ENCODE results near the gene TENT5C.

Gene TENT5C

DNA sequence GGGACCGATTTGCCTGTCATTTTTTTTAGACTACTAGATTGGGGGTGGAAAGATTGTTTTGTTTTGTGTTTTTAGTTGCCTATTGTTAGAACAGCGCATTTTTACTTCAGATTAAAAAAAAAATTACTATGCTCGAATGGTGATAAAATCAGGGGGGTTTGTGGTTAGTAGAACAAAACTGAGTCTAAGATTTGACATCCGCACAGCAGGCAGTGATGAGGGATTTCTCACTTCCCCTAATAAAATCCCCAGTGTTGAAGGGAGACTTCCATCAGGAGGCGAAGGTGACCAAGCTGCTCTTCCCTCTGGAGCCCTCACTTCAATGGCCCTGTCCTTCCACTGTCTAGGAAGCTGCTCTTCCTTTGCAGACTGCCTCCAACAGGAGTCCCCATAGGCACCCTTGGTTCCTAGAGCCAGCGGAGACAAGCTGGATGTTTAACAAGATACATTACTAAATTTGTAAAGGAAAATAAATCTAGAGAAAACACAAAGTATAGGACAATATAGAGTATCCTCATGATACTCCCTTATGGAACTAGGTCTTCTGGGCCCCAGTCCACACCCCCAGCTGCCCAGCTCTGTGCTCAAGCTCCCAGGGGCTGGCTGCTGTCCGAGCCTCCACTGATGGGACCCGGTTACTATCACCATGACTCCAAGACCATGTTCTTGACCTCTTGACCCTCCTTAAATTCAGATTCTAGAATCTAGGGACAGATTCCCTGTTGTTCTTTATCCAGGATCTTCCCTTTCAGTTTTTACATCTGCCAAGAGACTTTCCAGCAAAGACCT, 31.0 kb downstream of the TENT5C start:
- DNase-seq (ENCODE audit: low spot score) = no peak

DNA sequence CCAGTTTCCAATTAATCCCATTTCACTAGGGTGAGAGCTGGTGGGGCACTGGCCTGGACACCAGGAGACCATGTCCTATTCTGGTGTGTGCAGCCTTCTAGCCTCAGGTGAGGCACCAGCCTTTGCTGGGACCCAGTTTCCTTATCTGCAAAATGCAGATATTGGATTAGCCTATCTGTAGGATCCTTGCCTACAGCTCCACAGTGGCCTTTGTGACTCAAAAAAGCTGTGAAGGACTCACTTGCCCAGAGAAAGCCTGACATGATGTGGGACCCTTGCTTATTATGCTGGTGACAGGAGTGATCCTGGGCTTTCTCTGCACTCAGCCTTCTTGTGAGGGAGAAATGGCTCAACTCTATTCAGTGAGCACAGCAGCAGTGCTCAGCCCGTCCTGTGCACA, 32.3 kb downstream of the TENT5C start:
- DNase-seq (ENCODE audit: low spot score) = no peak

DNA sequence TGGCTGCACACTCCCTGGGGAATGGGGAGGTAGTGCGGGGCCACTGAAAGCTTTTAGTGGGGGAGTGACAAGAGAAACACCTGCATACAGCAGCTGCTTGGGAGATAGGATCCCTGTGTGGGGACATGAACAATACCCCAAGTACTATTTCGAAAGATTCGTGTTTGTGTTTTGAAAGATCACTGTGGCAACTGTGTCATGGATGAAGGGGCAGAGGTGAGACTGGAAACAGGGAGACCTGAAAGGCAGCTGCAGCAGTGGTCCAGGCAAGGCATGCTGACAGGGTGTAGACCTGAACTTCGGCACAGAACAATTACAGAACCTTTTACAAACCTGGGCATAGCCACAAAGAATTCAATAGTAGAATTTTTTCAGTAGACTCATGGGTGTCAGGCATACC, 32.9 kb downstream of the TENT5C start:
- DNase-seq (ENCODE audit: low spot score) = no peak

DNA sequence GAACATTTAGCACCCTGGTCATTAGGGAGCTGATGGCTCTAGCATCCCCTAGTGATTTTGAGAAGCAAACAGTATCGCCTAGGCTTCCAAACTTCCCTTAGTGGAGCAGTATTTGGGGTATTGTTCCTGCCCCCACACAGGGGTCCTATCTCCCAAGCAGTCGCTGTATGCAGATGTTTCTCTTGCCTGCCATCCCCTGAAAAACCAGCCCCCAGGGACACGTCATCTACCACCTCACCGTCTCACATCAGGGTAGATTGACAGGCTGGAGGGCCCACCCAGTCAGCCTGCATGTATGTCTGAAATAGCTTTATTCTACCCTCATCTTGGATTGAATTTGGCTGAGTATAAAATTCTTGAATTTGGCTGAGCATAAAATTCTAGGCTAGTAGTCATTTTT, 33.9 kb downstream of the TENT5C start:
- DNase-seq (ENCODE audit: low spot score) = no peak

DNA sequence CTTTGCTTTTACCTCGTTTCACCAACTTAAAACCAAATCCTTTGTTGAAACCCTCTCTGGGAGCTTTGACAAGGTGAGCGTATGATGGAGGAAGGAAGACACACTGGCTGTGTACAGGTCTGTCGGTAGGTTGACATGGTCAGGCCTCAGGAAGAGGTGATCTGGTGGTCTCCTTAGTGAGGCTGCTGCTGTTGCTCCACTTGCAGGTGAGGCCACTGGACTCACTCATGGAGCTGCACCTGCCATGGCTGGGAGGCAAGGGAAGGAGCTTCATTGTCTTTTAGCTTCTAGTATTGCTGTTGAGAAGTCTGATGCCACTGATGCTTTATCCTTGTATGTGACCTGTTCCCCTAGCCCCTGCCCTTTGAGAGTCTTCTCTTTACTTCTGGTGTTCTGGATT, 35.7 kb downstream of the TENT5C start:
- no peak for DNase-seq (ENCODE audit: low spot score)

DNA sequence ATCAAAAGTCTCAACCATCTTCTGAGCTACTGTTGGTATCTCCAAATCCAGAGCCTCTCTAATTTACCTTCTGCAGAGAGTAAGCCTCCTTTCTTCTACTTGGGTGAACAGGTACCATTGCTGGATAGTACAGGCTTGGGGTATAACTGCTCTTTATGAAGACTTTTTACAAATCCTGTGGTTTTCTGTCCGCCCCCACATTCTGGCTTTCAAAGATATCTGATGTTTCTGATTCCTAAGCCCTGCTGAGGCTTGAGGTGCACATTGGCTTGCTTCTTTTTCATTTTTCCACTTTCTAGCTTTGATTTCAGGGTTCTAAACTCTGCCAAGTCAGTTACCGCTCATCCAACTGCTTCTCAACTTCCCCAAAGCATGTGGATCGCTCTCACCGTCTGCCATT, 37.1 kb downstream of the TENT5C start:
- DNase-seq (ENCODE audit: low spot score) = no peak

DNA sequence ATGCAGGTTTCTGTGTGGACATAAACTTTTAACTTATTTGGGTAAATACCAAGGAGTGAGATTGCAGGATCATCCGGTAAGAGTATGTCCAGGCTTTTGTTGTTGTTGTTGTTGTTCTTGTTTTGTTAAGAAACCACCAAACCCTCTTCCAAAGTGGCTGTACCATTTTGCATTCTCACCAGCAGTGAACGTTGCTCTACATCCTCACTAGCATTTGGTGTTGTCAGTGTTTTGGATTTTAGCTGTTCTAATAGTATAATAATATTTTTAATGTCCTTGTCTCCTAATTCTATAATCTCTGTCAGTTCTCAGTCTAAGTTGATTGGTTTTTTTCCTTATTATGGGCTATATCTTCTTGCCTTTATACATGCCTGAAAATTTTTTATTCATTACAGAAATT, 37.8 kb downstream of the TENT5C start:
- no peak for DNase-seq (ENCODE audit: low spot score)

DNA sequence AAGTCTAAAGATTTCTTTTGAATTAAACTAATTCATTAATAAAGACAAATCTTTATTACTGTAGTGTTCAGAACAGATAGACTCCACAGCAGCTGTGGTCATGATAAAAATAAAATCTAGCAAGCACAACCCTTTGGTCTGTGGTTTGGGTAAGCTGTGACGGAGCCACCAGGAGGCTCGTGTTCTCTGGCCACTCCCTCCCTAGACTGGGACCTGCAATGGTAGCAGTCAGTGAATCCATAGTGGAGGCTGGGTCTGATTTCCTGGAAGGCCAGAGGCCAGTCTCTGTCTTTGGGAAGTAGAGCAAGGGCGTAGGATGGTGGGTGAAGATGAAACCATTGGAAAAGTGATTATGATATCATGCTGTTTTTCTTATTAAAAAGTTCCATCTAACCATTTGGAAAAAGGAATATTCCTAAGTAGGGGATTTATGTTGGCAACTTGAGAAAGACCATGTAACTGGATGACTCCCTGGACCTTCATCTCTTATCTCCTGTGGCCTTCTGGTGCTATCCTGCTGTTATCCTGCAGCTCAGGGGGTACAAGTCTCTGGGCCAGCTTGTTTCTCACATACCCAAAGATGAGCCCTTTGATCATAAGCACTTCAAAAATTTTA, 39.0 kb downstream of the TENT5C start:
- no peak for DNase-seq (ENCODE audit: low spot score)

DNA sequence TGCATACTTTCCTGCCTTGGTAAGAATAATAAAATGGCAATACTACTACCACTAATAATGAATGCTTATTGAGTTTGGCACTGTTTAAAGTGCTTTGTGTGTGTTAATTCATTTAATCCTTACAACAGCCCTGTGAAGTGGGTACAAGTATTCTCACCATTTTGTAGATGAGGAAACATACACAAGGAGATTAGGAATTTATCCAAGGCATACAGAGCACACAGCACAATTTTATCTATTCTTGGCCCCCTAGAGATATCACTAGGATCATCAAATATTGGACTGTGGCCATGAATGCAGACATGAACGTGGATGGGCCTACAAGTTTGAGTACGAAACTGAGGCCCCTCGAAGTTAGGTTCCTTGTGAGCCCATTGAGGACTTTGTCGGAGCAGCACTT, 39.5 kb downstream of the TENT5C start:
- no peak for DNase-seq (ENCODE audit: low spot score)

DNA sequence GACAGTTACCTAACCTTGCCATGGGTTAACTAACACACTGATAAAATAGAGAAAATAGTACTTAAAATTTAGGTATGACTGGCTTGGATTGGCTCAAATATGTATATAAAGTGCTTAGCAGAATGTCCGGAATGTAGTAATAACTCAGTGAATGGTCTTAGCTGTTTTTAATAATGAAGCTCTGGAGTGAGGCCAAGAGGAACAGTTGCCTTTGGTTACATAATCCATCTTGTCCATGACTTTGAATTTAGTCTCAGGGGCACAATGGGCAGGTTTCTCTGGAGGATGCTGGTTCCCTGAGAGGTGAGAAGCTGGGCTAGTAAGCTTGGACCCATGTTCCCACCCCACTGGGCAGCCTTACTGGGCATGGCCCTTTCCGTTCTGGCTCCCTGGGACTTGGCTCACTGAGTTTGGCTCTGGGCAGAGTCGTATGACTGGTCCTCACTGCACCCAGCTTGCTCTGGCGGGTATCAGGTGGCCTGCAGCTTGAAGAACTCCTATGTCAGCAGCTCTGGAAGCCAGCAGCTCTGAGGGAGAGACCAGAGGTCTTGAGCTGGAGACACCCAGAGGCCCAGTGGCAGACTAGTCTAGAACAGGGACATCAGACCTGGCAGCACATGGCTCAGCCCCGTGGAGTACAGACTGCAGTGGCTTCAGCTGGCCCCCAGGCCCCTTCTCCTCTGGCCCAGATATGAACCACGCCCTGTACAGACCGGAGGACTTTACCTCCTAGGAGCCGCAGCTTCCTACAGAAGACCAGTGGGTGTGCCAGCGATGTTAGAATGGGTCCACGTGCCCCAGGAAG, 40.4 kb downstream of the TENT5C start:
- DNase-seq (ENCODE audit: low spot score) = no peak

DNA sequence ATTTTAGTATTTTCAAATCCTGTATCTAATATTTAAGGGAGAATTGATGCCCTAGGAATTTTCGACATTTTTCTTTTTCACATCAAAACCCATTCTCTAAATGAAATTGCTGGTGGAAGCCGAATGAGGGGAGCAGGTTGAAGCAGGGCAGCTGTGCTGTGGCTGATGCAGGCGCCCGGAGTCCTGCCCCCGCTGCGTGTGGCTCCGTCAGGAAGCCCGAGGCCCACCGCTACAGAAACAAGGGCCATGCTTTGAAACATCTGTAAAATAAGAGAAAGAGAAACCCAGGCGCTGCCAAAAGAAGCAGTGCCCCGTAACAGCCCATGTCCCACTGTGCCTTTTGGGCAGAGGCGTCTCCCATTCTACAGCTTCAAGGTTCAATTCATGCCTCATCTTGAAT, 41.1 kb downstream of the TENT5C start:
- DNase-seq (ENCODE audit: low spot score) = no peak

DNA sequence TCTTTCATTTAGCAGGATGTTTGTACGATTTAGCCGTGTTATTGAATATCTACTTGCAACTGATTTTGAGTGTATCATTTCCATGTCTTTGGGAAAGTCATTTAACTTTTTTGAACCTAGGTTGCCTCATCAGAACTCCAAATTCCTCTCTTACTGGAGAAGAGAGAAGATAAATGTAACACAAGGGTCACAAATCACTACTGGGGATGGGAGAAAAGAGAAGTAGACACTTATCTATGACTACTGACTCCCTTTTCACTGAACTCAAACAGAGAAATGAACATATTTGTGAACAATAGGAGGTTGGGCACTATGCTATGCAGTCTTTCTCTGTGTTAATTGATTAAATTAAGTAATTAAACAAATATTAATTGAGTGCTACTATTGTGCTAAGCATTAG, 42.2 kb downstream of the TENT5C start:
- DNase-seq (ENCODE audit: low spot score) = no peak

DNA sequence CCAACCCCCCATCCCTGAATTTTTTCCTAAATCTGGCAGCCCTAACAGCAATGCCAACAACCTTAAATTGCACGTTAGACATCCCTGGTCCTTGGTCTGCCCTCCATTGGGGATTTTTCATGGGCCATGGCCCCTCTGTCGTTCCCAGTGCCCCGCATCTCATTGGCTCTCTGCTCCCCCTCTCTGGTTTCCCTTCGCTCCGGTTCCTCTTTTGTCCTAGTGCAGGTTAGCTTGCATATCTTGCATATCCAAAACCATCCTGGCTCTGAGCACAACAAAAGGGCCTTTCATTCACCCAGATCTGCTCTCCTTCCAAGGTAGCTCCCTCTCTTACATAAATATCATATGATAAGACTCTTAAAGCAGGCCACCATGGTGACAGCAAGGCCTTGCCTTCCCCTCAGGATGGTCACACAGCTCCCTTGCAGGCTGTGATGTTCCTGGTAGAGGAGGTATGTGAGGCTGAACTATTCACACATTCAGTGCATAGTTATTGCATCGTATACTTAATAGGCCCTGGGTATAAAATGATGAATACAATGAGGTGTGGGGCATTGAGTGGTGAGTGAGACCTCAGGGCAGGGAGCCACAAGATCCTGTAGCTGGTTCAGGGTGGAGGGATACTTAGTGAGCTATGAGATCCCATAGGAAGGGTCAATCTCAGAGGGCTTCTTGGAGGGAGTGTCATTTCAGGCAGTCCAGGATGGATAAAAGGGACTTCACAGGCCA, 45.2 kb downstream of the TENT5C start:
- no peak for DNase-seq (ENCODE audit: low spot score)

DNA sequence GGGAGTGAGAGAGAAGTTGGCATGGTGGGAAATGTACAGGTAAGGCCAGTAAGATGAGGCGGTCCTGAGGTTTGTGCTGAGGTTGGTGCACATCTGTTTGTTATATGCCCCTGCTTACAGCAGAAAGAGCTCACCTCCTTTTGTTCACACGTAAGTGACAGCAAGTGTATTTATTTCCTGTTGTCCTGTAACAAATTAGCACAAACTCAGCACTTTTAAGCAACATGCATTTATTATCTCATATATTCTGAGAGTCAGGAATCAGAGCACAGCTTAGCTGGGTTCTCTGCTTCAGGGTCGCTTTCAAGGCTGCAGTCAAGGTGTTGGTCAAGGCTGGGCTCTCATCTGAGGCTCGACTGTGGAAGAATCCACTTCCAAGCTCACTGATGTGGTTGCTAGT, 45.8 kb downstream of the TENT5C start:
- no peak for DNase-seq (ENCODE audit: low spot score)

DNA sequence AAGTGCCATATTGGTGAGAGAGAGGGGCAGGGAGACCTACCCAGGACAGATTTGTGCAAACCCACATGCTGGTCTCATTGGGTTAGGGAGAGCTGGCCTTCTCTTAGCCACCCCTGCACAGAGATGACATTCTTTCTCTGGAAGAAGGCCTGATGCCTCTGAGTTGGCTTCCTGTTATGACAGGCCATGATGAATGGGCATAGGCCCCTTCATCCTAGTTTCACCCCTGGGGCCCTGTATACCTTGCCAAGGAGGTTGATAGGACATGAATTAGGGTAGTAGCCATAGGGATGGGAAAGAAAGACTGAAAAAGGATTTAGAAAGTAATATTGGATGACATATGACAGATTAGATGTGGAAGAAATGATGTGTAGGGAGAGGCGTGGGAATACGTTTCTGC, 46.6 kb downstream of the TENT5C start:
- DNase-seq (ENCODE audit: low spot score) = no peak

DNA sequence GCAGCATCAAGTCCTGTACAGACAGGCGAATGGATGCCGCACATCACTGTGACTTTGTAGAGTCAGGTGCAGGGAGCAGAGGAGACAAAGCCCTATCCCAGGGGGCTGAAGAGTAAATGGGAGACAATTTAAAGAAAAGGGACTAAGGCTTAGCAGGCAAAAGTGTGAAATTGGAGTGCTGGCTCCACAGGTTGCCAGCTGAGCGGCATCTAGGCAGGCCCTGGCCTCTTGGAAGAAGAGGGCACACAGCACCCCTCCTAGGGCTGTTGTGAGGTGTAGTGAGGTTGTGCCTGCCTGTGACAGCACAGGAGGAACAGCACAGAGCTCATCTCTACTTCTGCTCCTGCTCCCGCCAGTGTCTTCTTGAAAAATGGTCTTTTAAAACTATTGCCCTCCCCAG, 47.3 kb downstream of the TENT5C start:
- DNase-seq (ENCODE audit: low spot score) = no peak

DNA sequence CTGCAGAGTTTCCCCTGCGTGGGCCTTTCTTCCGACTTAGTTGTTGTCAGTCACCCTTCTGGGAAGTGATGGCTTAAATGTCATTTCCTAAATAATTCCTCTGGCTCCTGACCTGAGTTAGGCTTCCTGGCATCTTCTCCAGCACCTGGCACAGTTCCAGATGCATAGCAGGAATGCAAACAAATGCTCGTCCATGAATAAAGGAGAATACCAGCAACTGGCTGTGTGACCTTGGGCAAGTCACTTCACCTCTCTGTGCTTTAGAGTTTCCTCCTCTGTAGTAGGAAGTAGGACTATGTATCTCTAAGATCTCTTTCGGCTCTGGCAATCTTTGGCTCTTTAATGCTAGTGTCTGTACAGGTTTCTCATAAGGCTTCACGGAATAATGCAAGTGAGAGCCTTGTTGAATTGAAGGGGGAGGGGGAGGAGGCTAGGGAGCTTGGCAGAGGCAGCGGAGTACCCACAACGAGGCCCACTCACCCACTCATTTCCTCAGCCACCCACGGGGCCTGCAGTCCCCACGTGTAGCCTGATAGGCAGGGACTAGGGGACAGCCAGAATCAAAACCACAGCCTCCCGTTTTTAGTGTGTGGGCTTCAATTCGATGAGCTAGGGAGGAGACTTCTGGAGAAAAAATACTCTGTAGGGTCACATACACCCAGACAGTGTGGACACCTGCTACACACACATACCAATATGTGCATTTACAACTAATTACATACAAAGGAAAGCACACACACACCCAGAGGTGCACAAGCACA, 48.1 kb downstream of the TENT5C start:
- no peak for DNase-seq (ENCODE audit: low spot score)

DNA sequence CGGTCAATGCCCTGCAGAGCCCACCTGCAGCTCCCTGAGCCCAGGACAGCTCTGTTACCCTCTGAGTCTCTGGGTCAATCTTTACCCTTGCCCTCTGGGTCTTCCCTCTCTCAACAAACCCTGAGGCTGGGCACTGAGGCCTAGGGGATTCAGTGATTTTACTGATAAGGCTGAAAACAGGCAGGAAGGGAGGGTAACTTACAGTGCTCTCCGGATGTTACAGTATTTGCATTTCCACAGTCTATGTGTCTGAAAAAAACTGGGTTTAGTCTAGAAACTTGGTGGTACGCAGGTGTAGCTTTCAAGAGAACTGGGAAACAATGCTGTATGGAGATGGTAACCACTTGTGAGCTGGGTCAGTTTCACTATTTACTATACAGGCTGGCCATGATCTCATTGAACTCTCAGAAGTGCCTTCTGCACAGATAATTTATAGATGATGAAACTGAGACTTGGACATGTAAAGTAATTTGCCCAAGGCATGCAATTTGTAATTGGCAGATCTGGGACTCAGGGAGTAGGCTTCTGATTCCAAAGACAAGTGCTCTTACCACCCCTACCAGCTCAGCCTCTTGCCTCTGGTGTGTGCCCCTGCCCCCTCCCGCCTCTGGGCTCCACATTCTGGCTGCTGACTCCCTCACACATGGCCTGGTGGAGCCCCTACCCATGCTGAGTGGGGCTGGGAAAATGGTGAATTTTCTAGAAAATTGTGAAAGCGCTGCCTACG, 48.8 kb downstream of the TENT5C start:
- no peak for DNase-seq (ENCODE audit: low spot score)

DNA sequence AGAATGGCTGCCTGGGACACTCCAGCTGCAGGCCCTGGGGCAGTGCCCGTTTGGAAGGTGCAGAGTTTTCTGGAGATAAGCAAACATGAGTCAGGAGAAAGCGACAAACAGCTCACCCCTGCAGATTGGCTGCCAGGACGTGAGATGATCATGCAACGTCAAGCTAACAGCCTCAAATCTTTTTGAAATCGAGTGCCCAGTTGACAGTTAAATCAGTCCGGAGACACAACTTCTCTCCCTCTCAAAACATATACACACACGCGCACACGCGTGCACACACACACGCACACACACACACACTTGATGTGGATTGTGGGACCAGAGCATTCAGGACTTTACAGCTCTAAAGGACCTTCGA, 49.4 kb downstream of the TENT5C start:
- DNase-seq (ENCODE audit: low spot score) = no peak

DNA sequence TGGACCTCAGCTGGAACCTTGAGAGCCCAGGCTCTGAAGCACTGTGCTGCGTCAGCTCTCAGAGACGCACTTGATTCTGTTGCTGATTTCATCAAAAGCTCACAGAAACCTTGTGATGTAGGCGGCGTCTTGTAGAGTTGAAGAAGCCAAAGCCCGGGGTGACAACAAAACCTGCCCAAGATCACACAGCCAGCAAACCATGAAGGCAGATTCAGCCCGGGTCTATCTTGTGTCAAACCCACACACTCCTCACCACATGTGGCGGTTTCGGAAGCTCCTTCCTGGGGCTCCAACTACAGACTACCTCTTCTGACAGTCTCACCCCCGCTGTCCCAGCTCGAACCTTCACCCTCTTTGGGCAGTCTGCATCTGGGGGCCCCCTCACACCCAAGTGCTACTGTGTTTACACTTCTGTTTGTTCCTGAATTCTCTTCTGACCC, 50.4 kb downstream of the TENT5C start:
- no peak for DNase-seq (ENCODE audit: low spot score)

DNA sequence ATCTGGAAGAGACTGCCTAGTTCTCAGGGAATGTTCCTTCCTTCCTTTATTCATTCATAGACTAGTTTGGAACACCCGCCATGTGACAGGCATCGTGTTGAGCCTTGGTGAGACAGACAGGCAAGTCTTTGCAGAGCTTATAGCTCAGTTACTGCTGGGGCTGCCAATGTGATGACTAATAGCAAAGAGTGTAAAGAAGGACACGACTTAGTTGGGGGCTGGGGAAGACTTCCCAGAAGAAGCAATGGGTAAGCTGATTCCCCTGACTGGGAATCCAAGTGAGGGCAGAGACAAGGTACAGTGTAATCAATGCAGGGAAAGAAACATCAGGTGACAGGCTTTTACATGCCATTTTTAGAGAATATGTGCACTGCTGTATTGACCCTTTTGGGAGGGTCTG, 51.2 kb downstream of the TENT5C start:
- no peak for DNase-seq (ENCODE audit: low spot score)
